ENCODE results near the gene CAMK1D.

CAMK1D gene

GRCh38 chr10:12846718-12847117 is 497.4 kb downstream of the CAMK1D start:
- no peak overlapping the region for H2AFZ ChIP-seq (ENCODE audit: low read length)
- H3K79me2 ChIP-seq (ENCODE audit: insufficient read depth, low read length): no peaks in the 10 kb centered on the region
- TF ChIP-seq EZH2 (IDR thresholded peaks at IDR 0.05; ENCODE audit: borderline replicate concordance, low read length): no peak
- TF ChIP-seq, protein P1, sequence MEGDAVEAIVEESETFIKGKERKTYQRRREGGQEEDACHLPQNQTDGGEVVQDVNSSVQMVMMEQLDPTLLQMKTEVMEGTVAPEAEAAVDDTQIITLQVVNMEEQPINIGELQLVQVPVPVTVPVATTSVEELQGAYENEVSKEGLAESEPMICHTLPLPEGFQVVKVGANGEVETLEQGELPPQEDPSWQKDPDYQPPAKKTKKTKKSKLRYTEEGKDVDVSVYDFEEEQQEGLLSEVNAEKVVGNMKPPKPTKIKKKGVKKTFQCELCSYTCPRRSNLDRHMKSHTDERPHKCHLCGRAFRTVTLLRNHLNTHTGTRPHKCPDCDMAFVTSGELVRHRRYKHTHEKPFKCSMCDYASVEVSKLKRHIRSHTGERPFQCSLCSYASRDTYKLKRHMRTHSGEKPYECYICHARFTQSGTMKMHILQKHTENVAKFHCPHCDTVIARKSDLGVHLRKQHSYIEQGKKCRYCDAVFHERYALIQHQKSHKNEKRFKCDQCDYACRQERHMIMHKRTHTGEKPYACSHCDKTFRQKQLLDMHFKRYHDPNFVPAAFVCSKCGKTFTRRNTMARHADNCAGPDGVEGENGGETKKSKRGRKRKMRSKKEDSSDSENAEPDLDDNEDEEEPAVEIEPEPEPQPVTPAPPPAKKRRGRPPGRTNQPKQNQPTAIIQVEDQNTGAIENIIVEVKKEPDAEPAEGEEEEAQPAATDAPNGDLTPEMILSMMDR (IDR thresholded peaks at IDR 0.05; ENCODE audit: low read length): no peak
- no peaks in the 10 kb centered on the region for H3K4me1 ChIP-seq (ENCODE audit: insufficient read depth, low read length, severe bottlenecking)
- H3K9ac ChIP-seq (ENCODE audit: low read length): no peak overlapping the region
- no peaks in the 10 kb centered on the region for H3K9me2 ChIP-seq (ENCODE audit: low read depth, low read length)
- H4K20me1 ChIP-seq (ENCODE audit: insufficient read depth, low read length): no peaks in the 10 kb centered on the region
- no peaks in the 10 kb centered on the region for H3K27me3 ChIP-seq (ENCODE audit: insufficient read depth, low read length)
- no peaks in the 10 kb centered on the region for H3F3A ChIP-seq (ENCODE audit: insufficient read depth, low read length)
- no peaks in the 10 kb centered on the region for H3K9me3 ChIP-seq (ENCODE audit: low read length)
- H3K27ac ChIP-seq (ENCODE audit: low read depth, low read length, poor library complexity, severe bottlenecking): no peak overlapping the region
- H3K4me2 ChIP-seq (ENCODE audit: low read length): no peak overlapping the region
- H3K36me3 ChIP-seq (ENCODE audit: insufficient read depth, low read length): no peaks in the 10 kb centered on the region
- H3K4me3 ChIP-seq (ENCODE audit: low read depth, low read length, poor library complexity, severe bottlenecking): no peak overlapping the region

GRCh38 chr10:12847361-12847975 is 498.1 kb downstream of the CAMK1D start:
- H3K27me3 ChIP-seq (ENCODE audit: insufficient read depth, low read length): no peaks in the 10 kb centered on the region
- H3K9me2 ChIP-seq (ENCODE audit: low read depth, low read length): no peaks in the 10 kb centered on the region
- no peaks in the 10 kb centered on the region for H3F3A ChIP-seq (ENCODE audit: insufficient read depth, low read length)
- no peaks in the 10 kb centered on the region for H3K9me3 ChIP-seq (ENCODE audit: low read length)
- no peaks in the 10 kb centered on the region for H4K20me1 ChIP-seq (ENCODE audit: insufficient read depth, low read length)
- H3K4me3 ChIP-seq (ENCODE audit: low read depth, low read length, poor library complexity, severe bottlenecking): no peak overlapping the region
- no peaks in the 10 kb centered on the region for H3K36me3 ChIP-seq (ENCODE audit: insufficient read depth, low read length)
- no peaks in the 10 kb centered on the region for H3K4me1 ChIP-seq (ENCODE audit: insufficient read depth, low read length, severe bottlenecking)
- H3K79me2 ChIP-seq (ENCODE audit: insufficient read depth, low read length): no peaks in the 10 kb centered on the region
- H3K9ac ChIP-seq (ENCODE audit: low read length): no peak overlapping the region
- H2AFZ ChIP-seq (ENCODE audit: low read length): no peak overlapping the region
- no peak overlapping the region for H3K27ac ChIP-seq (ENCODE audit: low read depth, low read length, poor library complexity, severe bottlenecking)
- no peak for TF ChIP-seq EZH2 (IDR thresholded peaks at IDR 0.05; ENCODE audit: borderline replicate concordance, low read length)
- TF ChIP-seq, protein P1 (IDR thresholded peaks at IDR 0.05; ENCODE audit: low read length): peak; percentile 48
- no peak overlapping the region for H3K4me2 ChIP-seq (ENCODE audit: low read length)

DNA sequence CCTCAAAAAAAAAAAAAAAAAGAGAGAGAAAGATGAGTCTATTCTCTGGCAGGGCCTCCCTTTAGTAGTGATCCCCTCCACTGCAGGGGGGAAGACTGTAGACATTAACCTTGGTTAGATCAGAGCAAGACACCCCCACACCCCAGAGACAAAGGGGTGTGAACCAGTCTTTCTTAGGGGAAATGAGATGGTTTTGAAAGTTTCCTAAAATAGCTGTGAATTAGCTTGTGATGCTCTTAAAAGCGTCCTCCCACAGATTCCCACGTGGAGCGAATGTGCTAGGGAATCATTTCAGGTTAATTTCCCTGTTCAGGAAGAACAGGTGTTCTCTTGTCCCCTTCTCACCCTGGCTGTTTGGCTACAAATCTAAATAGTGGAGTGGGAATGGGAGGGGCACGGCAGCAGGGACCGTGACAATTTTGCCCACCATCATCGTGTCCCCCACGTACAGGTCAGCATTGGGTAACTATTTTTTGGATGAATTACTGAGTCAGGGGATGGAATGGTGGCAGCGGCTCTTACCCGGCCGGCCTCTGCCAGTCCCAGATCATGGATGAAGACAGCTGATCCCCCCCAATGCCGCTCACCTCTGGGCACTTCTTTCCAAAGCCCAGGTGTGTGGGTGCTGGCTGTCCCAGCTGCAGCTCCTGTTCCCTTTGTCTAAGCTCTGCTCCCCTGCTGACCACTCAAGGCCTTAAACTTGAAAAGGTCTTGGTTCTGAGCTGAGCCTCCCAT is 499.3 kb downstream of the CAMK1D start:
- no peaks in the 10 kb centered on the region for H3K79me2 ChIP-seq (ENCODE audit: insufficient read depth, low read length)
- H3K4me3 ChIP-seq (ENCODE audit: low read depth, low read length, poor library complexity, severe bottlenecking): no peak overlapping the region
- H3K9me2 ChIP-seq (ENCODE audit: low read depth, low read length): no peaks in the 10 kb centered on the region
- no peaks in the 10 kb centered on the region for H3F3A ChIP-seq (ENCODE audit: insufficient read depth, low read length)
- H3K27me3 ChIP-seq (ENCODE audit: insufficient read depth, low read length): no peaks in the 10 kb centered on the region
- H3K36me3 ChIP-seq (ENCODE audit: insufficient read depth, low read length): no peaks in the 10 kb centered on the region
- H3K27ac ChIP-seq (ENCODE audit: low read depth, low read length, poor library complexity, severe bottlenecking): no peak overlapping the region
- no peaks in the 10 kb centered on the region for H4K20me1 ChIP-seq (ENCODE audit: insufficient read depth, low read length)
- H3K9me3 ChIP-seq (ENCODE audit: low read length): no peaks in the 10 kb centered on the region
- no peak overlapping the region for H2AFZ ChIP-seq (ENCODE audit: low read length)
- H3K4me2 ChIP-seq (ENCODE audit: low read length): no peak overlapping the region
- TF ChIP-seq, protein P1 (IDR thresholded peaks at IDR 0.05; ENCODE audit: low read length): no peak
- TF ChIP-seq EZH2 (IDR thresholded peaks at IDR 0.05; ENCODE audit: borderline replicate concordance, low read length): no peak
- no peaks in the 10 kb centered on the region for H3K4me1 ChIP-seq (ENCODE audit: insufficient read depth, low read length, severe bottlenecking)
- H3K9ac ChIP-seq (ENCODE audit: low read length): no peak overlapping the region
